HG03039 (cell line): ENCODE results near the gene NKX6-2.
"Not testable (repeated sequence)": the region's sequence is repeated elsewhere in the genome, so short reads cannot be mapped to it uniquely, and the experiment has no call there.

Experiments used
- ATAC-seq: cut with Tn5 transposase; IDR thresholded peaks from one replicate; pipeline ENCODE4 v1.9.1; 2021; ENCODE audit warnings: mild to moderate bottlenecking, moderate library complexity; ENCODE audit not compliant: unreplicated experiment

NKX6-2 gene

GRCh38 chr10:132785723-132786475 lies at the start of gene NKX6-2:
Gene NKX6-2 (minus strand): TSS chr10:132786147. CDS start chr10:132785948, 199 bp downstream.
- no peak for ATAC-seq

GRCh38 chr10:132834891-132835847 lies 49.2 kb upstream of the NKX6-2 start:
- no peak for ATAC-seq

GRCh38 chr10:132834311-132834761 lies 48.4 kb upstream of the NKX6-2 start:
- ATAC-seq = no peak

GRCh38 chr10:132833421-132834111 lies 47.6 kb upstream of the NKX6-2 start:
- no peak for ATAC-seq

- no peak for ATAC-seq
Observed at GRCh38 chr10:132832186-132832969, 46.4 kb upstream of the NKX6-2 start.

DNA sequence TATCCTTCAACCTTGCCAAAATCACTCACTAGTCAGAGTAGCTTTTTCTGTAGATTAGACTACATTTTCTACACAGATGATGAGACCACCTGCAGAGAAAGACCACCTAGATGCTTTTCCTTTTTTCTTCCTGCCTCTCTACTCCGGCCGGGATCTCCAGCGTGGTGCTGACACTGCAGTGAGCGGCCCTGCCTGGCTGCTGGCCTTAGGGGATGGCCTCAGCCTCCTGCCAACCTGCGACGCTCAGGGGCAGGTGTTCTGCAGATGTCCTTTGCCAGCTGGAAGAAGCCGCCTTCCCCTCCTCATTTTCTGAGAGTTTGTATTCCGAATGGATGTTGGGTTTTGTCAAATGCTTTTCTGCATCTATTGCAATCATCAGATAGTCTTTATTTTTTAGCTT lies 43.5 kb upstream of the NKX6-2 start:
- ATAC-seq = no peak

DNA sequence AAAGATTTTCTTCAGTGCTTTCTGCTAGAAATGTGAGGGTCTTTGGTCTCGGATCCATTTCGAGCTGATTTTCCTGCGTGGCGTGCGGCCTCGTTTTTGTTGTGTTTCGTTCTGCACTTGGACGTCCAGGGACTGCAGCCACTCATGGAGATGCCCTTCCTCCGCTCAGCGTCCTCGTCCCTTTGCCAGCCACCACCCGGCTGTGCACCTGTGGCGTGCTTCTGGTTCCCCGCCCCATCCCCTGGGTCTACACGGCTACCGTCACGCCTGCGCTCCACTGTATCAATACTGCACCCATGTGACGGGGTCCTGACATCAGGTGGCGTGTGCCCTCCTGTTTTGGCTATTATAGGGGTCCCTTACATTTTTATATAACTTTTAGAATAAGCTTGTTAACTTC lies 42.7 kb upstream of the NKX6-2 start:
- no peak for ATAC-seq

GRCh38 chr10:132827861-132828539 lies 42.1 kb upstream of the NKX6-2 start:
- ATAC-seq = no peak

- ATAC-seq = no peak
Observed at GRCh38 chr10:132827423-132827789, 41.5 kb upstream of the NKX6-2 start.

GRCh38 chr10:132826524-132827422 lies 40.8 kb upstream of the NKX6-2 start:
- no peak for ATAC-seq

DNA sequence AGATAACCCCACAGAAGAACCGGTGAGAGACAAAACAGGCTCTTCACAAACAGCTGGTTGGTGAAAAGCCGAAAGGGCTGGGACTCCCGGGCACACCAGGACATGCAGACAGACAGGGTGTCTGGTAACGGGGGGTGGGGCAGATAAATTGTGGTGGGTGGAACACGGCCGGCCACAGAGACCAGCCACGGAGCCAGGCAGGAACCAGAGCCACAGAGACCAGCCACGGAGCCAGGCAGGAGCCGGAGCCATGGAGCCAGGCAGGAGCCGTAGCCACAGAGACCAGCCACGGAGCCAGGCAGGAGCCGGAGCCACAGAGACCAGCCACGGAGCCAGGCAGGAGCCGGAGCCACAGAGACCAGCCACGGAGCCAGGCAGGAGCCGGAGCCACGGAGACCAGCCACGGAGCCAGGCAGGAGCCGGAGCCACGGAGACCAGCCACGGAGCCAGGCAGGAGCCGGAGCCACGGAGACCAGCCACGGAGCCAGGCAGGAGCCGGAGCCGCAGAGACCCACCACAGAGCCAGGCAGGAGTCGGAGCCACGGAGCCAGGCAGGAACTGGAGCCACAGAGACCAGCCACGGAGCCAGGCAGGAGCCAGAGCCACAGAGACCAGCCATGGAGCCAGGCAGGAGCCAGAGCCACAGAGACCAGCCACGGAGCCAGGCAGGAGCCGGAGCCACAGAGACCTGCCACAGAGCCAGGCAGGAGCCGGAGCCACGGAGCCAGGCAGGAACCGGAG lies 40.0 kb upstream of the NKX6-2 start:
- not testable (repeated sequence) for ATAC-seq

- ATAC-seq = no peak
Observed at GRCh38 chr10:132820056-132820455, 34.1 kb upstream of the NKX6-2 start.

DNA sequence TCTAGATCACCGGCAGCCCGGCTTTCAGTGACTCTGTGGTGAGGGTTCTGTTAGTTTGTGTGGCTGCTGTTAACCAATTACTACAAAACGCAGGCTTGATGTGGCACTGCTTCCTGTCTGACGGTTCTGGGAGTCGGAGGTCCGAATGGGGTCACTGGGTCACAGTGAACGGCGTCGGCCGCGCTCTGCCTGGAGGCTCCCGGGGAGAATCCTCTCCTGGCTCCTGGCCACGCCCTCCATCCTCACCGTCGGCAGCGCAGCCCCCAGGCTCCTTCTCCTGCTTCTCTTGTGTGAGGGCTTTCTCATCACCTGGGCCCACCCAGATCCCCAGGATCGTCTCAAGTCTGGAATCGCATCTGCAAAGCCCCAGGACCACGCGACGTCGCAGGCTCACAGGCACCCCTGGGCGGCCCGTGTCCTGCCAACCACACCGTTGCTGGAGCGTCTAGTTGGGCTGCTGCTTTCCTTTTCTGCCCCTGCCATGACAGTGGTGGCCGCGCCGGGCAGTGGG lies 31.8 kb upstream of the NKX6-2 start:
- no peak for ATAC-seq

GRCh38 chr10:132816718-132817117 lies 30.8 kb upstream of the NKX6-2 start:
- no peak for ATAC-seq

DNA sequence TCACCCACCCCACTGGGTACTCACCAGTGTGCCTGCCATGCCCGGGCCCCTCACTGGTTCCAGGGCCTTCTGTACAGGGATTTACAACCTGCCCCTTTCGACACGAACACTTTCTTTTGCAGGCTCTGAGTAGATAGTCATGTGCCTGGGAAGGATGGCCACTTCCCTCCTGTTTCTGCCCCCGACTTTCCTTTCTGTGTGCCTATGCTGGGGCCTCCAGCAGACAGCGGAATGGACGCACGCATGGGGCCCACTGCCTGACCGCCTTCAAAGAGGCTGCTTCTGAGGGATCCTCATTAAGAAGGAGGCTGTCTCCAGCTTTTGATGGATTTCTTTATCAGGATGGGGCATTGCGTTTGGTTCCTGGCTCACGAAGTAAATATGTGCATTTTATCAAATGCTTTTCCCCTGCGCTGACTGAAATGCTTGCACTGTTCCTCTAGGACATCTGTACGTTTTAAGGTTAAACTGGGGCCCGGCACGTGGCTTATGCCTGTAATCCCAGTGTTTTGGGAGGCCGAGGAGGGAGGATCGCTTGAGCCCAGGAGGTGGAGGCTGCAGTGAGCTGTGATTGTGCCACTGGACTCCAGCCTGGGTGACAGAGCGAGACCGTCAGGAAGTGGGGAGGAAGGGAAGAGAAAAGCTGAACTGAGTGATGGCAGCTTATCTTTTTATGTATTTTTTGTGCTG lies 29.4 kb upstream of the NKX6-2 start:
- no peak for ATAC-seq

GRCh38 chr10:132814469-132814856 lies 28.5 kb upstream of the NKX6-2 start:
- no peak for ATAC-seq
